NK-92 (cell line): Measurements from ENCODE around the gene CCNL2.
"Not testable (repeated sequence)": the region's sequence is repeated elsewhere in the genome, so short reads cannot be mapped to it uniquely, and the experiment has no call there.

Experiments used
- DNase-seq: peaks from one replicate; lab custom pipeline; 2025; ENCODE audit not compliant: unreplicated experiment; lab: John Stamatoyannopoulos, UW

Gene CCNL2

GRCh38 chr1:1399872-1400575 is 889 bp upstream of the CCNL2 start:
- no peak for DNase-seq

GRCh38 chr1:1398677-1399186 is 403 bp downstream of the CCNL2 start:
- DNase-seq = no peak

- DNase-seq = no peak
These were observed 1.2 kb downstream of the CCNL2 start for GRCh38 chr1:1397839-1398523.

- DNase-seq = no peak
These were observed 4.0 kb downstream of the CCNL2 start for GRCh38 chr1:1395166-1395565.

- DNase-seq = no peak
These were observed 5.0 kb downstream of the CCNL2 start for GRCh38 chr1:1394116-1394515.

- DNase-seq = no peak
These were observed 5.7 kb downstream of the CCNL2 start for GRCh38 chr1:1393428-1393827.

GRCh38 chr1:1393014-1393413 is 6.1 kb downstream of the CCNL2 start:
- no peak for DNase-seq

GRCh38 chr1:1391225-1391624 is 7.9 kb downstream of the CCNL2 start:
- no peak for DNase-seq

- no peak for DNase-seq
These were observed 8.5 kb downstream of the CCNL2 start for GRCh38 chr1:1390675-1391074.

GRCh38 chr1:1388078-1388472 is 11.1 kb downstream of the CCNL2 start:
- no peak for DNase-seq

- no peak for DNase-seq
These were observed 11.7 kb downstream of the CCNL2 start for GRCh38 chr1:1387098-1388077.

GRCh38 chr1:1385931-1386330 is 13.2 kb downstream of the CCNL2 start:
- DNase-seq = no peak

- not testable (repeated sequence) for DNase-seq
These were observed 13.8 kb downstream of the CCNL2 start for GRCh38 chr1:1385339-1385738.

GRCh38 chr1:1381294-1381693 is 17.8 kb downstream of the CCNL2 start:
- DNase-seq = no peak

GRCh38 chr1:1380860-1381259 is 18.3 kb downstream of the CCNL2 start:
- no peak for DNase-seq

- no peak for DNase-seq
These were observed 21.5 kb downstream of the CCNL2 start for GRCh38 chr1:1377540-1378205.

GRCh38 chr1:1376551-1377226 is 22.4 kb downstream of the CCNL2 start:
- no peak for DNase-seq

GRCh38 chr1:1374929-1375662 is 24.0 kb downstream of the CCNL2 start, which contains the start of gene AURKAIP1:
Gene AURKAIP1, minus strand, starts transcription at chr1:1375207. Its CDS starts 451 bp downstream, at chr1:1374756.
- peak; percentile 59 for DNase-seq

GRCh38 chr1:1374589-1374928 is 24.6 kb downstream of the CCNL2 start:
- no peak for DNase-seq
